ENCODE data around the gene SDHA.

DNA sequence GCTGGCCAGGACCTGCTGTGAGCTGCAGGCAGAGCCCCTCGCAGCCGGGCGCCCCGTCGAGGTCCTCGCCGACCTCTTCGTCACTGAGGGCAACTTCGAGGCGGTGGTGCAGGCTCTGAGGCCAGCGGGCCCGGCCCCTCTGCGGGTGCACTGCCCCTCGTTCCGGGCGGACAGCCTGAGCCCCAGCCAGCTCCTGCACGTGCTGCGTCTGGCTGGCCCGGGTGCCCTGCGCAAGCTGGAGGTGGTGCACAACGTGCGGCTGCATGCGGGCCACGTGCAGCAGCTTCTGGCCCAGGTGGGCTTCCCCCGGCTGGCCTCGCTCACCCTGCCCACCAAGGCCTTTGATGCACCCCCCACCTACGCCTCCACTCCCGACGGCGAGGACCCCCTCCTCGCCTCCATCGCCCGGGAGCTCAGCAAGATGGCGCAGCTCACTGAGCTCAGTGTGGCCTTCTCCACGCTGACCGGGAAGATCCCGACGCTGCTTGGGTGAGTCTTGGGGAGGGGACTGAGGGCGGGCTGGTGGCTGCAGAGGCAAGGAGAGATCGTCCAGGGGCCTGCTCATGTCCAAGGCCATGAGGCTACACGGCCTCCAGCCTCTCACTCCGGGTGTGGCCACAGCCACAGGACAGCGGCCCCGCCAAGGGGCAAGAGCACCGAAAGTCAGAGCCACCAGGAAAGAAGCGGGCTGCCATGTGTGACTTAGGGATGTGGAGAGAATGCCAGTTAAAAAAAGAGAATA lies 26.0 kb upstream of the SDHA start:
- TF ChIP-seq EZH2phosphoT487 (IDR thresholded peaks at IDR 0.05; ENCODE audit: insufficient read depth, low read depth) (no peak), EZH2 (IDR thresholded peaks at IDR 0.05; ENCODE audit: insufficient read depth, poor library complexity, severe bottlenecking) (no peak)
